HPDE6-E6E7 (cell line): ENCODE measurements around the gene EFNA2.

Experiments used
- DNase-seq: peaks from one replicate; pipeline ENCODE4 v3.0.0; 2011; ENCODE audit warnings: missing footprints; ENCODE audit errors: extremely low spot score

EFNA2 gene

GRCh38 chr19:1260749-1261537 is 24.7 kb upstream of the EFNA2 start:
- DNase-seq = peak; percentile 86

GRCh38 chr19:1261538-1261797 is 24.2 kb upstream of the EFNA2 start:
- no peak for DNase-seq

- DNase-seq = no peak
Measured at GRCh38 chr19:1261798-1262622, 23.7 kb upstream of the EFNA2 start.

- no peak for DNase-seq
Measured at GRCh38 chr19:1262623-1263123, 23.0 kb upstream of the EFNA2 start.

GRCh38 chr19:1263188-1263587 is 22.5 kb upstream of the EFNA2 start:
- no peak for DNase-seq

- no peak for DNase-seq
Measured at GRCh38 chr19:1264801-1265614, 20.7 kb upstream of the EFNA2 start.

- DNase-seq = no peak
Measured at GRCh38 chr19:1265615-1266128, 20.0 kb upstream of the EFNA2 start.

- DNase-seq = no peak
Measured at GRCh38 chr19:1266129-1266915, 19.4 kb upstream of the EFNA2 start.

- no peak for DNase-seq
Measured at GRCh38 chr19:1266916-1267476, 18.7 kb upstream of the EFNA2 start.

GRCh38 chr19:1267477-1268225 is 18.0 kb upstream of the EFNA2 start:
- no peak for DNase-seq

GRCh38 chr19:1268226-1269064 is 17.2 kb upstream of the EFNA2 start:
- no peak for DNase-seq

GRCh38 chr19:1269065-1269477 is 16.6 kb upstream of the EFNA2 start, which contains the start of gene CIRBP:
Gene CIRBP (plus strand): TSS chr19:1269332. CDS start chr19:1270934, 1,602 bp downstream.
- DNase-seq = peak; percentile 93

- no peak for DNase-seq
Measured at GRCh38 chr19:1269478-1270212, 16.0 kb upstream of the EFNA2 start.

GRCh38 chr19:1270213-1270853 is 15.3 kb upstream of the EFNA2 start:
- no peak for DNase-seq

- DNase-seq = no peak
Measured at GRCh38 chr19:1270854-1271527, 14.7 kb upstream of the EFNA2 start.

- DNase-seq = no peak
Measured at GRCh38 chr19:1271528-1272422, 13.9 kb upstream of the EFNA2 start.
